Measurements from ENCODE around the gene ELOVL5. TPM values are rescaled to one million over a fixed set of nuclear protein-coding genes. Genes with fewer than 3 reads are reported as not detected.

Gene ELOVL5
- total and polyA plus RNA-seq, 2 donors from 2014 or later: 20.5 to 42.0 TPM

- Histone ChIP-seq H3K27me3 (ENCODE audit: control insufficient read depth, insufficient read depth, low read length) (no peaks in the 10 kb centered on the region), H3K27ac (ENCODE audit: low read depth in 2 of 2, low read length in 2 of 2) (no peak overlapping the region), H3K36me3 (ENCODE audit: control insufficient read depth in 2 of 3, insufficient read depth in 3 of 3, low read length in 3 of 3) (no peaks in the 10 kb centered on the region), H3K9ac (ENCODE audit: low read length in 3 of 3) (no peak overlapping the region), H3K9me3 (ENCODE audit: control insufficient read depth in 2 of 3, insufficient read depth in 1 of 3, low read length in 3 of 3) (no peaks in the 10 kb centered on the region), H3K4me3 (ENCODE audit: low read length in 3 of 3) (no peak overlapping the region), H3K4me1 (ENCODE audit: control insufficient read depth in 2 of 3, insufficient read depth in 2 of 3, low read depth in 1 of 3, low read length in 3 of 3) (peaks cover 0 to 11% (median 7%) of the 10 kb centered on the region in 3 donors)
- TF ChIP-seq CTCF (IDR thresholded peaks at IDR 0.05; ENCODE audit: borderline replicate concordance, extremely low read depth, insufficient read depth): no peak
- FAIRE-seq: no peak
- DNase-seq: no peak
- intact Hi-C loops (cut with DNase I): no loop called here
These were observed 66.0 kb downstream of the ELOVL5 start for GRCh38 chr6:53282741-53283140.

- Histone ChIP-seq H3K9me3 (ENCODE audit: control insufficient read depth in 2 of 3, insufficient read depth in 1 of 3, low read length in 3 of 3) (no peaks in the 10 kb centered on the region), H3K27me3 (ENCODE audit: control insufficient read depth, insufficient read depth, low read length) (no peaks in the 10 kb centered on the region), H3K4me1 (ENCODE audit: control insufficient read depth in 2 of 3, insufficient read depth in 2 of 3, low read depth in 1 of 3, low read length in 3 of 3) (peaks cover 0 to 15% (median 7%) of the 10 kb centered on the region in 3 donors), H3K36me3 (ENCODE audit: control insufficient read depth in 2 of 3, insufficient read depth in 3 of 3, low read length in 3 of 3) (no peaks in the 10 kb centered on the region), H3K9ac (ENCODE audit: low read length in 3 of 3) (no peak overlapping the region), H3K4me3 (ENCODE audit: low read length in 3 of 3) (no peak overlapping the region), H3K27ac (ENCODE audit: low read depth in 2 of 2, low read length in 2 of 2) (peak overlapping the region in 1 of 2 donors; percentile 8)
- no peak for DNase-seq
- intact Hi-C loops (cut with DNase I): no loop called here
- no peak for FAIRE-seq
- TF ChIP-seq CTCF (IDR thresholded peaks at IDR 0.05; ENCODE audit: borderline replicate concordance, extremely low read depth, insufficient read depth): no peak
These were observed 66.5 kb downstream of the ELOVL5 start for GRCh38 chr6:53282234-53282633.

- no peaks in the 10 kb centered on the region for H3K27me3 ChIP-seq (ENCODE audit: control insufficient read depth, insufficient read depth, low read length)
- intact Hi-C loops (cut with DNase I): no loop called here
- H3K9me3 ChIP-seq (ENCODE audit: control insufficient read depth in 2 of 3, insufficient read depth in 1 of 3, low read length in 3 of 3): no peaks in the 10 kb centered on the region
- no peak overlapping the region for H3K4me3 ChIP-seq (ENCODE audit: low read length in 3 of 3)
- H3K4me1 ChIP-seq (ENCODE audit: control insufficient read depth in 2 of 3, insufficient read depth in 2 of 3, low read depth in 1 of 3, low read length in 3 of 3): peaks cover 0 to 15% (median 7%) of the 10 kb centered on the region in 3 donors
- FAIRE-seq: no peak
- H3K9ac ChIP-seq (ENCODE audit: low read length in 3 of 3): no peak overlapping the region
- DNase-seq: no peak
- no peak for TF ChIP-seq CTCF (IDR thresholded peaks at IDR 0.05; ENCODE audit: borderline replicate concordance, extremely low read depth, insufficient read depth)
- no peaks in the 10 kb centered on the region for H3K36me3 ChIP-seq (ENCODE audit: control insufficient read depth in 2 of 3, insufficient read depth in 3 of 3, low read length in 3 of 3)
- H3K27ac ChIP-seq (ENCODE audit: low read depth in 2 of 2, low read length in 2 of 2): peak overlapping the region in 1 of 2 donors; percentile 8
These were observed 67.1 kb downstream of the ELOVL5 start for GRCh38 chr6:53281518-53282215.
